Tibial artery (tissue), 4 donors: ENCODE results near the gene LGALS7B.
"Not testable (repeated sequence)": the region's sequence is repeated elsewhere in the genome, so short reads cannot be mapped to it uniquely, and the experiment has no call there.

Experiments
- DNase-seq, 2 donors: peaks; one replicate each; pipeline ENCODE4 v3.0.0-alpha.2; 2019
- H3K27ac ChIP-seq, 2 donors: fragments of 200-600 bp; sonication (generic) in 1 of 2; 1 replicate in 1 of 2; 2 replicates in 1 of 2; pipeline ENCODE4 v1.5.1; 2018 to 2019; ENCODE audit warnings: mild to moderate bottlenecking in 1 of 2
- H3K27me3 ChIP-seq, 2 donors: fragments of 200-600 bp; sonication (generic) in 1 of 2; one replicate each; pipeline versions ENCODE4 v1.5.1 to v1.6.0; 2016 to 2019
- H3K36me3 ChIP-seq, 3 donors: fragments of 200-600 bp; sonication (generic) in 2 of 3; one replicate each; pipeline ENCODE4 v1.5.1; 2016 to 2019; ENCODE audit warnings: mild to moderate bottlenecking in 2 of 3
- H3K4me1 ChIP-seq, 4 donors: fragments of 200-600 bp; sonication (generic) in 2 of 4; 1 replicate in 3 of 4; 2 replicates in 1 of 4; pipeline ENCODE4 v1.5.1; 2016 to 2019
- H3K4me3 ChIP-seq, 2 donors: fragments of 200-600 bp; sonication (generic) in 1 of 2; 1 replicate in 1 of 2; 2 replicates in 1 of 2; pipeline ENCODE4 v1.5.1; 2018 to 2019; ENCODE audit warnings: mild to moderate bottlenecking in 2 of 2
- H3K9me3 ChIP-seq, 3 donors: fragments of 200-600 bp; sonication (generic) in 1 of 3; one replicate each; pipeline ENCODE4 v1.5.1; 2016 to 2019
- intact Hi-C: fragments of 100-400 bp; cut with DNase I; formaldehyde crosslinking; loops from one replicate; pipeline ENCODE4 v1.15.0; 2023; ENCODE audit warnings: low total_unique reads
- TF ChIP-seq, protein P1 (sequence below), 2 experiments: fragments of 200-600 bp in 1 of 2; fragments of 450-650 bp in 1 of 2; IDR thresholded peaks; one replicate each; pipeline ENCODE4 v1.5.1; 2017 to 2019; ENCODE audit warnings: antibody characterized with exemption in 2 of 2, mild to moderate bottlenecking in 1 of 2, moderate library complexity in 1 of 2

Gene LGALS7B

DNA sequence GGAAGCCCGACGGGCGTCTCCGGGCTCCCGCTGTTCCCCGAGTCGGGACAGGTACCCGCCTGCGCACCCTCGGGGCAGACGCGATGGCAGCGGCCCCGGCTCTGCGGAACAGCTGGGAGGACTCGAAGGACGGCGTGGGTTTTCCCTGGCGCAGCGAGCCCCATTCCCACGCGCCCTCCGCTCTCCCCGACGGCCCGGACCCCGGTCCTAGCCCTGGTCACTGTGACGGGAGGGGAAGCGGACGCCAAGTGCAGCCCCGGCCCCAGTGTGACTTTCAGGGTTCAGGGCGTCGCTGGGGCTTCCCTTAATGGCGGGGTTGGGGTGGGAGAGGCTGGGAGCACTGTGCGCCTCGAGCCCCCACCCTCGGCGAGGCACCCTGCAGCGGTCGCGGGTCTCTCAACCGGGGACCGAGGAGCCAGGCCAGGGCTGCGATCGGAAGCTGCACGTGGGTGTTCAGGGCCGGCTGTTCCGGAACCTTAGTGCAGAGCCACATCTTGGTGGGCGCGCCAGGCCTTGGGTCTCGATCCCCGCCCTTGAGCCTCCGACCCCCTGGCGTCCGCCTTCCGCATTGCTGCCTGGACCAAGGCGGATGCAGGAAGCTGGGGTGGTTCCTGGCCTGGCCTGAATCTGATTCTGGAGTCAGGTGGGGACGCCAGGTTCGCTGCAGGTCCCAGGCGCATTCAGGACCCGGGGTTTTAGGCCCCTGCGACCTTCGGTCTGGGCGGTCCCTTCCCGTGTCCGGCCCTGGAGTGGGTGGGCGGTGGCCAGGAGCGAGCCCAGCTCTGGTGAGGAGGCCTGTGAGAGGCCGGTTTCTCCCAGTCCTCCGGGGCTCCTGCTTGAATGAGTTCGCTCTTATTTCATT is 3.5 kb downstream of the LGALS7B start:
- no peak for DNase-seq
- no peaks in the 10 kb centered on the region for H3K27me3 ChIP-seq
- no peak overlapping the region for H3K27ac ChIP-seq
- H3K9me3 ChIP-seq, result no peaks in the 10 kb centered on the region
- peaks cover 0 to 7% (median 0%) of the 10 kb centered on the region in 4 donors for H3K4me1 ChIP-seq
- intact Hi-C loops, result no loop called here
- H3K36me3 ChIP-seq, result no peaks in the 10 kb centered on the region
- H3K4me3 ChIP-seq, result peak overlapping the region; percentile 20 to 29
- TF ChIP-seq, protein P1, sequence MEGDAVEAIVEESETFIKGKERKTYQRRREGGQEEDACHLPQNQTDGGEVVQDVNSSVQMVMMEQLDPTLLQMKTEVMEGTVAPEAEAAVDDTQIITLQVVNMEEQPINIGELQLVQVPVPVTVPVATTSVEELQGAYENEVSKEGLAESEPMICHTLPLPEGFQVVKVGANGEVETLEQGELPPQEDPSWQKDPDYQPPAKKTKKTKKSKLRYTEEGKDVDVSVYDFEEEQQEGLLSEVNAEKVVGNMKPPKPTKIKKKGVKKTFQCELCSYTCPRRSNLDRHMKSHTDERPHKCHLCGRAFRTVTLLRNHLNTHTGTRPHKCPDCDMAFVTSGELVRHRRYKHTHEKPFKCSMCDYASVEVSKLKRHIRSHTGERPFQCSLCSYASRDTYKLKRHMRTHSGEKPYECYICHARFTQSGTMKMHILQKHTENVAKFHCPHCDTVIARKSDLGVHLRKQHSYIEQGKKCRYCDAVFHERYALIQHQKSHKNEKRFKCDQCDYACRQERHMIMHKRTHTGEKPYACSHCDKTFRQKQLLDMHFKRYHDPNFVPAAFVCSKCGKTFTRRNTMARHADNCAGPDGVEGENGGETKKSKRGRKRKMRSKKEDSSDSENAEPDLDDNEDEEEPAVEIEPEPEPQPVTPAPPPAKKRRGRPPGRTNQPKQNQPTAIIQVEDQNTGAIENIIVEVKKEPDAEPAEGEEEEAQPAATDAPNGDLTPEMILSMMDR (IDR thresholded peaks at IDR 0.05), result peak in 1 of 2 experiments; percentile 6

DNA sequence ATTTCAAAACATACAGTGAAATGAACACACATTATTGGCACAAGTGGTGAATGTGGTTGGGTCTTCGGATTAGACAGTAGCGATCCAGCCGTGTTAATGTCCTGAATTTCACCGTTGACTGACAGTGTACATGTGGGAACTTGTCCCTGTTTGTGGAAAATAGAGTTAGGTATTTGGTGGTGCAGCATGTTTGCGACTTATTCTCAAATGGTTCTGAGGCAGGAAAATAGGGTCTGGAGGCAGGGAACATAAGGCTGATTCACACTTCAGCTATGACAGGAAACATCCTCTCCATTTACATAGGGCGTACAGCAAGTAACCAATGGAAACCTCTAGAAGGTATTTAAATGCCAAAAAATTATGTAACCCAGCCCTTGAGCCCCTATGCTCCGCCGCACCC is 4.2 kb downstream of the LGALS7B start:
- Histone ChIP-seq H3K9me3 (no peaks in the 10 kb centered on the region), H3K4me3 (no peak overlapping the region), H3K27me3 (no peaks in the 10 kb centered on the region), H3K27ac (no peak overlapping the region), H3K36me3 (no peaks in the 10 kb centered on the region), H3K4me1 (peaks cover 0 to 7% (median 0%) of the 10 kb centered on the region in 4 donors)
- intact Hi-C loops, result no loop called here
- TF ChIP-seq, protein P1 (IDR thresholded peaks at IDR 0.05), result no peak
- no peak for DNase-seq

DNA sequence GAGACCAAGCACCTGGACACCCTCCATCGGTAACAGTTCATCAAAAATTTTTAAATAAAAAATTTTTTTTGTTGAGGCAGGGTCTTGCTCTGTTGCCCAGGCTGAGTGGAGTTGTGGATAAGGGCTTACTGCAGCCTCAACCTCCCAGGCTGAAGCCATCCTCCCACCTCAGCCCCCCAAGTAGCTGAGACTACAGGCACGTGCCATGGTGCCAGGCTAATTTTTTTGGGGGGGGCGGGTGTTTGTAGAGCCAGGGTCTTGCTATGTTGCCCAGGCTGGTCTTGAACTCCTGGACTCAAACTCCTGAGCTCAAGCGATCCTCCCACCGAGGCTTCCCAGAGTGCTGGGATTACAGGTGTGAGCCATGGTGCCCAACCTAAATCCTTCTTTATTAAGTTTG is 4.7 kb downstream of the LGALS7B start:
- Histone ChIP-seq H3K9me3 (no peaks in the 10 kb centered on the region), H3K27ac (no peak overlapping the region), H3K4me1 (peaks cover 0 to 7% (median 0%) of the 10 kb centered on the region in 4 donors), H3K4me3 (no peak overlapping the region), H3K36me3 (no peaks in the 10 kb centered on the region), H3K27me3 (no peaks in the 10 kb centered on the region)
- intact Hi-C loops, result no loop called here
- TF ChIP-seq, protein P1 (IDR thresholded peaks at IDR 0.05), result no peak
- no peak for DNase-seq

DNA sequence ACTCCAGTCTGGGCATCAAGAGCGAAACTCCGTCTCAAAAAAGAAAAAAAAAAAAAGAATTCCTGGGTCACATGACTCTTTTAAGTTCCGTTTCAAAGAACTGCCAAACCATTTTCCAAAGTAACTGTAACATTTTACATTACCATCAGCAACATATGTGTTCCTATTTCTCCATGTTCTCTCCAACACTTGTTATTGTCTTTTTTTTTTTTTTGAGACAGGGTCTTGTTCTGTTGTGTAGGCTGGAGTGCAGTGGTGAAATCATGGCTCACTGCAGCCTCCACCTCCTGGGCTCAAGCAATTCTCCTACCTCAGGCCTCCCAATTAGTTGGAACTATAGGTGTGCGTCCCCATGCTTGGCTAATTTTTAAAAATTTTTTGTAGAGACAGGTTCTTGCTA is 6.5 kb downstream of the LGALS7B start:
- Histone ChIP-seq H3K4me1 (peaks cover 0 to 7% (median 0%) of the 10 kb centered on the region in 4 donors), H3K27me3 (no peaks in the 10 kb centered on the region), H3K4me3 (no peak overlapping the region), H3K27ac (no peak overlapping the region), H3K9me3 (no peaks in the 10 kb centered on the region), H3K36me3 (no peaks in the 10 kb centered on the region)
- DNase-seq, result no peak
- intact Hi-C loops, result no loop called here
- TF ChIP-seq, protein P1 (IDR thresholded peaks at IDR 0.05), result no peak

DNA sequence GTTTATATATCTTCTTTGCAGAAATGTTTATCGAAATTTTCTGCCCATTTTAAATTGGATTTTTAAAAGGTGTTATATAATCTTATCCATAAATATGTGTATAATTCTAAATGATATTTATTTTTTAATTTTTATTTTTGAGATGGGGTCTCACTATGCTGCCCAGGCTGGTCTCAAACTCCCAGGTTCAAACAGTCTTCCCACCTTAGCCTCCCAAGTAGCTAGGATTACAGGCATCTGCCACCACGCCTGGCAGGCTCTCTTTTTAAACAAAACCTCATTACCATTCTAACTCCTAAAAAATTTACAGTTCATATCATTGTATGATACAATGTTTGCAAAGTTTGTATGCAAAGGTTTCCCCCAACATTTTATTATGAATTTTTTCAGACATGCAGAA is 7.2 kb downstream of the LGALS7B start:
- Histone ChIP-seq H3K36me3 (no peaks in the 10 kb centered on the region), H3K9me3 (no peaks in the 10 kb centered on the region), H3K4me3 (no peak overlapping the region), H3K27ac (no peak overlapping the region), H3K4me1 (peaks cover 0 to 7% (median 0%) of the 10 kb centered on the region in 4 donors), H3K27me3 (no peaks in the 10 kb centered on the region)
- intact Hi-C loops, result no loop called here
- no peak for DNase-seq
- TF ChIP-seq, protein P1 (IDR thresholded peaks at IDR 0.05), result no peak

DNA sequence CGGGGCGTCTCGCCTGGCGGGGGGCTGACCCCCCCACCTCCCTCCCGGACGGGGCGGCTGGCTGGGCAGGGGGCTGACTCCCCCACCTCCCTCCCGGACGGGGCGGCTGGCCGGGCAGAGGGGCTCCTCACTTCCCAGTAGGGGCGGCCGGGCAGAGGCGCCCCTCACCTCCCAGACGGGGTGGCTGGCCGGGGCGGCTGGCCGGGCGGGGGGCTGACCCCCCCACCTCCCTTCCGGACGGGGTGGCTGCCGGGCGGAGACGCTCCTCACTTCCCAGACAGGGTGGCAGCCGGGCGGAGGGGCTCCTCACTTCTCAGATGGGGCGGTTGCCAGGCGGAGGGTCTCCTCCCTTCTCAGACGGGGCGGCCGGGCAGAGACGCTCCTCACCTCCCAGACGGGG is 8.8 kb downstream of the LGALS7B start:
- H3K27ac ChIP-seq, H3K27me3 ChIP-seq, H3K36me3 ChIP-seq, H3K4me1 ChIP-seq, DNase-seq, H3K4me3 ChIP-seq, H3K9me3 ChIP-seq, intact Hi-C loops: not testable (repeated sequence)
